IPS DF 19.7 (cell line): ENCODE data around the gene BCKDK.
"Not testable (repeated sequence)": the region's sequence is repeated elsewhere in the genome, so short reads cannot be mapped to it uniquely, and the experiment has no call there.

Experiments
- DNase-seq: peaks from one replicate; pipeline ENCODE4 v3.0.0-alpha.2; 2013; ENCODE audit warnings: low read depth, low spot score

The BCKDK gene

GRCh38 chr16:31120129-31120528 is 11.9 kb downstream of the BCKDK start:
- DNase-seq: no peak

GRCh38 chr16:31125844-31126243 is 17.7 kb downstream of the BCKDK start:
- DNase-seq: no peak

DNA sequence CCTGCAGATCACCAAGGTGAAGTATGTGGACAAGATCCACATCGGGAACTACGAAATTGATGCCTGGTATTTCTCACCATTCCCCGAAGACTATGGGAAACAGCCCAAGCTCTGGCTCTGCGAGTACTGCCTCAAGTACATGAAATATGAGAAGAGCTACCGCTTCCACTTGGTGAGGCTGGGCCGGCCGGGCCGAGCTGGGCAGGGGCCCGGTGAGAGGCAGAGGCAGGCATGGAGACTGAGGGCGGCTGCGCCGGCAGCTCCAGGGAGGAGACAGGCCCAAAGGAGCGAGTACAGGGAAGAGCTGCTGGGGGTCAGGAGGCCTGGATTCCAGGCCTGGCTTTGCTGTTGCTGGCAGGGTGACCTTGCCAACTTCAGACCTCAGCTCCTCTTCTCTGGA is 19.0 kb downstream of the BCKDK start:
- DNase-seq: no peak

- DNase-seq: no peak
These were observed 20.8 kb downstream of the BCKDK start for GRCh38 chr16:31128711-31129567.

GRCh38 chr16:31129568-31130335 is 21.6 kb downstream of the BCKDK start:
- DNase-seq: no peak

- DNase-seq: no peak
These were observed 22.2 kb downstream of the BCKDK start for GRCh38 chr16:31130336-31130891.

DNA sequence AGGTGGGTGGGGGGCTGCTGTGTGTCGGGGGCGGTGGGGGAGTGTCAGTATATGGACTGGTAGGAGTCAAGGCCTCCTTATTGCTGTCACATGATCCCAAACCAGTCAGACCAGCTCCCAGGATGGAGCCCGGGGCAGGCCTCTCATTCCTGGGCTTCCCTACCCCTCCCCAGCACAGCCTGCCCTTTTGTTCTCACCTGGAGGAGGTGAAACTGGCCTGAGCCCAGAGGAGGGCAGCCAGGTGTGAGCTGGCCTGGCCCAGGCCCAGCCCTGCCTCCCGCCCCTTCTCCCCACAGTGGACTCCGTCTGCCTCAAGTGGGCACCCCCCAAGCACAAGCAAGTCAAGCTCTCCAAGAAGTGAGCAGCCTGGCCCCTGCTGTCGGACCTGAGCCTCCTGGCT is 22.7 kb downstream of the BCKDK start:
- peak; percentile 70 for DNase-seq

DNA sequence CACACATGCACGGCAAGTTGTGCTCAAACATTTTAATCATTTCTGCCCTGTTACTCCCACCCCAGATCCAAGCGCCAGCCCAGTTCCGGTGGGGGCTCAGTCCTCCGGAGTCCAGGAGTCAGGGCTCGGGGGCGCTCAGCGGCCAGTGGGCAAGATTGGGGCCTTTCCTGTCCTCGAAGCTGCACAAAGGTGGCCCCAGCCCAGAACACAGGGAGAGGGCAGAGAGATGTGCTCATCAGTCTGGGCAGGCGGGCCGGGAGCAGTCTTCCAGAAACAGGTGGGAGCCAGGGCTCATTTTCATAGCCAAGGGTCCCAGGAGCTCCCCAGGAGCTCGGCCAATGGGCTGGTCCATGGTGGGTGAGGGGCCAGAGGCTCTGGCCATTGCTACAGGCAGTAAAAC is 23.2 kb downstream of the BCKDK start:
- no peak for DNase-seq

DNA sequence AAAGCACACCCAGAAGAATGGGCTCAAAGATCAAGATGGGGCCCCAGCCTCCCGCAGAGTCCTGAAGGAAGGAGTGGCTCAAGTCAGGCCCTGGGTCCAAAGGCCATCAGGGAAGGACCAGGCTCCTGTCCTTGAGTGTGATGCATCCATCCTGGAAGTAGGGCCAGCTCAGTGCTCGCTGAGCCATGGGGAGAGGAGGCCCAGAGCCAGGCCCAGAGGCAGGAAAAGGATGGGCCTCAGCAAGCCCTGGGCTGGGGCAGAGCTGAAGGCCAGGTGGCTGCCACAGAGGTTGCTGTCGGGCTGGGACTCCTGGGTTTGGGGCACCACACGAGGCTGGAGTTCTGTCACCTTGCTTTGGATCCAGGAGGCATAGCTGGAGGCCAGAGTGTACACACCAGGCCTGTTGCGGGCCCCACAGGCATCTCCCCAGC is 23.7 kb downstream of the BCKDK start:
- DNase-seq: no peak

GRCh38 chr16:31132303-31132979 is 24.3 kb downstream of the BCKDK start:
- DNase-seq: no peak

DNA sequence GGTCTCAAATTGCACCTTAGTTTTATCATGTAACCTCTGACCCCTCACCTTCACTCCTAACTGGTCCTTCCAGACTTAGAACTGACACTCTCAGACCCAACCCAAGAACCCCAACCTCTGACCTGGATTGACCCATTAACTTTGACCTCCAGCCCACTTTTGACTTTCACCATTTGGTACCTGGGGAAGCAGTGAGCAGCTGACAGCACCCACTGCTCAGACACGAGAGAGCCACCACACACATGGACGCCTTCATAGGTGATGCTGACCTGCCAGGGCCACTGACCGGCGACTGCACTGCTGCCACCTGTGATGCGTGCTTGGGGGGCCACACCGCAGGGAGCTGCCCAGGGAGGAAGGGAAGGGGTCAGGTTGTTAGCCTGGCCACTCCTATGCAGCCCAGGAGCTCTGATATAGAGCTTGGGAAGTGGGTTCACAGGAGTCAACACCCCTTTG is 24.9 kb downstream of the BCKDK start:
- no peak for DNase-seq

- DNase-seq: no peak
These were observed 25.9 kb downstream of the BCKDK start for GRCh38 chr16:31134091-31134571.

DNA sequence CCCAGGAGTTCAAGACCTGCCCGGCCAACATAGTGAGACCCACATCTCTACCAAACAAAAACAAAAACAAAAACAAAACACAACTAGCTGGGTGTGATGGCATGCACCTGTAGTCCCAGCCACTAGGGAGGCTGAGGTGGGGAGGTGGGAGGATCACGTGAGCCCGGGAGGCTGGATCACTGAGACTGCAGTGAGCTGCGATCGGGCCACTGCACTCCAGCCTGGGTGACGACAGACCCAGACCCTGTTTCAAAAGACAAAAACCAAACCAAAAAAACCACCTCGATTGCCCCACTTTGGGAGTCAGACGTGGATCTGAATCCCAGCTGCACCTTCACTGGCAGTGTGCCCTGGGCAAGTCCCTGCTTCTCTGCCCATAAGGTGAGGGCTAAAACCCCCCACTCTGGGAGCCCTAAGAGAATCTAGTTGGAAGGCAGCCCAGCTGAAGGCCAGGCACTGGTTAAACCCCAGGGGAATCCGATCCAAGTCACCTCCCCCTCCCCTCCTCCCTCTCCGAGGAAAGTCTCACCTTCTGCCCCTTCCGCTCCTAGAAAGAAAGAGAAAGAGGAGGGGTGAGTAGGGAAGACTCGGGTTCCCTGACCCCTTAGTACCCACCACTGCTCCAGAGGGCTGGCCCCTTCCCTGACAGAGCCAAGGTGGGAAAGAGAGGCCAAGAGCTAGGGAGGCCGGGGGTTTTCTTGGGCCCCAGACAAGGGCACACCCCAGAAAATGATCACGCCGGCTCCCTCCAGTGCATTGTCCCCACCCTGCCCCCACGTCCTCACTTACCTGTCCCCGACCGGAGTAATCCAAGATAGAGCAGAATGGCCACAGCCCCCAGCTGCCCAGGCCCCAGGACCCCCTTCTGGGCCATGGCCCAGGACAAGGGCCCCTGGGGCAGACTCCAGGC is 26.7 kb downstream of the BCKDK start:
- DNase-seq: peak; percentile 56

DNA sequence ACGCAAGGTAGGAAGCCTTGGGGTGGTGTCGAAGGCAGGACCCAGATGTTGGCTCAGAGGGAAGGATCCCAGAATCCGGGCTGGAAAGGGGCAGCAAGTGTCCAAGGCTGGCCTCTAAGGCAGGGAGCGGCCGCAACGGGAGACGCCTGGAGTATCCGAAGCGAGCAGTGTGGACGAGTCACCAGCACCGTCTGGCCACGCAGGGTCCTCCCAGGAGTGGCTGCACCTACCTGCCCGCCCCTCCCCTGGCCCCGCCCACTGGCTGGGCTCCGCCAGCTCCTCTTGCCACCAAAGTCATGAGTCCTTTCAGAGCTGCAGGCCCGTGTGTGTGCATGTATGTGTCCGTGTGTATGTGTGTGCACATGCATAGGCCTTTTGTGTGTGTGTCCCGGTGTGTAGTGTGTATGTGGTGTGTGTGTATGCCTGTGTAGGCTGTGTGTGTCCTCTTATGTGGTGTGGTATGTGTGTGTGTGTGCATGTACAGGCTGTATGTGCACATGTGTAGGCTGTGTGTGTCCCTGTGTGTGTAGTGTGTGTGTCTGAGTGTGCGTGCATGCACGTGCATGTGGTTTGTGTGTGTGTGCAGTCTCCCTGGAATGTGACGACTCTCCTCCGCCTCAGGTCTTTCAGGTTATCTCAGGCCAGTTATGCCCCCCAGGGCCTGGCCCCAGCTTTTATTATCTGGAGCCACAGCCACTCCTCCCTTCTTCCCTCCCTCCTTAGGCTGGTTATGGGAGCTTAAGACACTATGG is 27.5 kb downstream of the BCKDK start, which contains the start of gene PRSS8:
Gene PRSS8 (minus strand): TSS at position 193 of the 752 bp plus-strand sequence. CDS start 229 bp downstream, outside the sequence.
- no peak for DNase-seq

- DNase-seq: no peak
These were observed 28.1 kb downstream of the BCKDK start for GRCh38 chr16:31136287-31136662.

DNA sequence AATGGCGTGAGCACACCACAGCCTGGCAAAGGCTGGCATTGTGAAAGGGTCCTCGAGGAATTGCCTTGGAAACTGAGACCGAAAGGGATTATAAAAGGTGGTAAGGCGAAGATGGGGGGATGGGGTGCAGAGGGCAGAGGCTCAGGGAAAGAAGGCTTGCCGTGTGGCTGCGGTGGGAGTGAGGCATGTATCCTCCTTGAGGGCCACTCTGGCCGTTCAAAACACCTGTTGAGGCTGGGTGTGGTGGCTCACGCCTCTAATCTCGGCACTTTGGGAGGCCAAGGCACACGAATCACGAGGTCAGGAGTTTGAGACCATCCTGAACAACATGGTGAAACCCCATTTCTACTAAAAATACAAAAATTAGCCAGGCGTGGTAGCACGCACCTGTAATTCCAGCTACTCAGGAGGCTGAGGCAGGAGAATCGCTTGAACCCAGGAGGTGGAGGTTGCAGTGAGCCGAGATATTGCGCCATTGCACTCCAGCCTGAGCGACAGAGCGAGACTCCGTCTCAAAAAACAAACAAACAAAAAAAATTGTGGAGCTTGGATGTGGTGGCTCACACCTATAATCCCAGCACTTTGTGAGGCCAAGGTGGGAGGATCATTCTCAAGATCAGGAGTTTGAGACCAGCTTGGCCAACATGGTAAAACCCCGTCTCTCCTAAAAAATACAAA is 28.8 kb downstream of the BCKDK start:
- not testable (repeated sequence) for DNase-seq

DNA sequence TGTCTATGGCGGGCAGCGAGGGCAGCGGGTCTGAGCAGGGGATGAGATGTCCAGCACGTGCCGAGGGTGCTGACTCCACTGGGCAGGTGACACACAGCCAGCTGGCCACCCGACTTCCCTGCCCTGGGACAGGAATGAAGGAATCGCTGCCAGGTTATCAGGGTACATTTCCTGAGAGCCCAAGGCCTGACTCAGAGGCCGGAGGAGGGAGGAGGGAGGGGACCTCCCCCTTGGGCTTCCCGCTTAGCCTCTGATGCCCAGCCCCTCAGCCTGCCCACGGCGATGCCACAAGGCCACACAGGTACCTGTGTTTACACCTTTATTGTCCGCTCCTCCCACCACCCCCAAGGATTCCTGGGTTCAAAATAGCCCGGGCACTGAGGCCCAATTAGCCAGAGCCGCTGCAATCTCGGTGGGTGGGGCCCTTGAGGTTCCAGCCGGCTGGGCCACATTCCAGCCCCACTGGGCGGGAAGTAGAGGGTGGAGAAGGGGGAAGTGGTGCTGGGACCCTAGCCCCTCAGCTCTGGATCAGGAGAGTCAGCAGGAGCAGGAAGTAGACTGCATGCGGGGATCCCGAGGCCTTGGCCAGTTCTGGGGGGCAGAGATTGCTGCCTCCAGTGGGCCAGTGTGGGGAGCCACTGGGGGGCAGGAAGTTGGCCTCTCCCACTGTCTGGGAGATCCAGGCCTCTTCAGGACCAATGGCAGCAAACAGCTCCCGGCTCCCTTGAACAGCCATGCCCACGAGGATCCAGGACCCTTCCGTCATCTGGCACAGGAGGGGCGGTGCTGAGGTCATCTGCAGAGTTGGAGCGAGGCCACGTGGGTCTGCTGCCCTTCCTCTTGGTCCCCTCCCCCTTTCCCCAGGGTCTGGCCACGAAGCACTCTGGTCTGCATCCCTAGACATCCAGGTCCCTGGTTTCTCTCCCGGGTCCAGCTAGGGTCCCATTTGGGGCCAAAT is 30.7 kb downstream of the BCKDK start:
- DNase-seq: no peak

DNA sequence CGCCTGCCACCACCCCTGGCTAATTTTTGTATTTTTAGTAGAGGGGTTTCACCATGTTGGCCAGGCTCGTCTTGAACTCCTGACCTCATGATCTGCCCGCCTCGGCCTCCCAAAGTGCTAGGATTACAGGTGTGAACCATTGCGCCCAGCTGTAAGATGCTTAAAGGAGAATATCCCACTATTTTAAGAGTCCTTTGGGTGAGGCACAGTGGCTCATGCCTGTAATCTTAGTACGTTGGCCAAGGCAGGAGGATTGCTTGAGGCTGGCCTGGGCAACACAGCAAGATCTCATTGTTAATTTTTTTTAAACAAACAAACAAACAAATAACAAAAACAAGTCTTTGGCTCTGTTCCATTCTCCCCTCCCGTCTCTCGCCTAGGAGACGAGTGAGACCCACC is 32.9 kb downstream of the BCKDK start:
- DNase-seq: not testable (repeated sequence)
